Gastroesophageal sphincter (tissue), 4 donors: Measurements from ENCODE around the gene AUNIP. TPM values are rescaled to one million over a fixed set of nuclear protein-coding genes. Genes with fewer than 3 reads are reported as not detected.
A peak's percentile ranks its signal among the peaks of the same experiment; 100 is the strongest.

Source experiments
- ATAC-seq: fragments of 150-250 bp; one replicate; pipeline ENCODE4 v1.9.1; 2016; ENCODE audit warnings: mild to moderate bottlenecking, moderate library complexity
- H3K27ac ChIP-seq, 4 donors: fragments of 200-600 bp; sonication (generic) in 3 of 4; 1 replicate in 3 of 4; 2 replicates in 1 of 4; pipeline ENCODE4 v1.5.1; 2016 to 2019
- H3K27me3 ChIP-seq: fragments of 200-600 bp; sonication (generic); one replicate; pipeline ENCODE4 v1.5.1; 2019
- H3K36me3 ChIP-seq, 2 donors: fragments of 200-600 bp; sonication (generic); one replicate each; pipeline ENCODE4 v1.5.1; 2019; ENCODE audit warnings: control low read depth in 1 of 2
- H3K4me1 ChIP-seq, 3 donors: fragments of 200-600 bp; sonication (generic); 1 replicate in 2 of 3; 2 replicates in 1 of 3; pipeline ENCODE4 v1.5.1; 2016 to 2019; ENCODE audit warnings: control low read depth in 2 of 3
- H3K4me3 ChIP-seq, 2 donors: fragments of 200-600 bp; sonication (generic); one replicate each; pipeline ENCODE4 v1.5.1; 2019; ENCODE audit warnings: mild to moderate bottlenecking in 1 of 2, moderate library complexity in 1 of 2
- H3K9me3 ChIP-seq, 3 donors: fragments of 200-600 bp; sonication (generic); one replicate each; pipeline ENCODE4 v1.5.1; 2017 to 2019; ENCODE audit warnings: control low read depth in 2 of 3
- CTCF ChIP-seq, 4 experiments: fragments of 200-600 bp in 2 of 4; fragments of 450-650 bp in 2 of 4; sonication (generic) in 1 of 4; IDR thresholded peaks; one replicate each; pipeline ENCODE4 v1.5.1; 2017 to 2019; ENCODE audit warnings: antibody characterized with exemption in 4 of 4, mild to moderate bottlenecking in 2 of 4, moderate library complexity in 2 of 4
- EP300 ChIP-seq: sonication (generic); formaldehyde crosslinking; IDR thresholded peaks from one replicate; pipeline ENCODE4 v1.6.1; 2017; ENCODE audit warnings: antibody characterized with exemption, mild to moderate bottlenecking
- POLR2A ChIP-seq, 2 donors: fragments of 450-650 bp; IDR thresholded peaks; one replicate each; pipeline ENCODE4 v1.6.1; 2017; ENCODE audit warnings: antibody characterized with exemption in 2 of 2, mild to moderate bottlenecking in 2 of 2, moderate library complexity in 1 of 2
- POLR2AphosphoS5 ChIP-seq: sonication (generic); formaldehyde crosslinking; IDR thresholded peaks from one replicate; pipeline ENCODE4 v1.6.1; 2017; ENCODE audit warnings: antibody characterized with exemption
- WGBS, 2 donors: methylation state at CpG; one replicate each; pipeline ENCODE4 v1.1.5; 2018; ENCODE audit warnings: low coverage in 1 of 2; 5-methylcytosine and 5-hydroxymethylcytosine counted together
- total RNA-seq, 4 donors: library from RNA; depleted of rRNA; stranded (reverse); fragments of >200 nt; gene quantifications; one replicate each; pipeline ENCODE4 v1.1.0, GENCODE V29; 2016

Gene AUNIP
- 1 to 10 TPM in 1 of 4 donors, under 1 TPM in 1, not detected in 2; 0.52 to 1.1 TPM for total RNA-seq

- Histone ChIP-seq H3K4me3 (peak within 1 kb of the TSS; percentile 47 to 58), H3K27ac (peak within 1 kb of the TSS; percentile 41 to 78 (median 76)), H3K4me1 (peaks cover 0 to 20% (median 6%) of the 10 kb centered on the region in 3 donors), H3K9me3 (no peaks in the 10 kb centered on the region), H3K36me3 (peaks cover 0 to 18% of the 10 kb centered on the region in 2 donors), H3K27me3 (no peaks in the 10 kb centered on the region)
- no peak for TF ChIP-seq EP300
- TF ChIP-seq POLR2AphosphoS5 = peak; percentile 89
- TF ChIP-seq CTCF (IDR thresholded peaks at IDR 0.05) = peak in 1 of 4 experiments; percentile 10
- TF ChIP-seq POLR2A (IDR thresholded peaks at IDR 0.05) = peak; percentile 64 to 77
- WGBS, 2 donors = 1 to 2% methylated on average over 15 to 37 of the region's 77 CpGs
- peak; percentile 95 for ATAC-seq
Measured at GRCh38 chr1:25858906-25859789, at the start of gene AUNIP. AUNIP (minus strand) TSS chr1:25859457; CDS start chr1:25859357, 100 bp downstream.

- H3K27me3 ChIP-seq = no peaks in the 10 kb centered on the region
- 35 to 49% methylated on average over 5 to 10 of the region's 10 CpGs for WGBS, 2 donors
- TF ChIP-seq POLR2A (IDR thresholded peaks at IDR 0.05) (no peak), CTCF (IDR thresholded peaks at IDR 0.05) (no peak), EP300 (no peak), POLR2AphosphoS5 (no peak)
Measured at GRCh38 chr1:25909040-25909439, 49.8 kb upstream of the AUNIP start.

GRCh38 chr1:25908161-25908560, 48.9 kb upstream of the AUNIP start:
- no peak overlapping the region for H3K27ac ChIP-seq
- no peaks in the 10 kb centered on the region for H3K36me3 ChIP-seq
- H3K4me3 ChIP-seq = no peak overlapping the region
- peaks cover 0 to 36% (median 9%) of the 10 kb centered on the region in 3 donors for H3K4me1 ChIP-seq
- H3K27me3 ChIP-seq = no peaks in the 10 kb centered on the region
- WGBS, 2 donors = 67 to 78% methylated on average over 1 of the region's 1 CpG
- no peak for ATAC-seq
- H3K9me3 ChIP-seq = no peaks in the 10 kb centered on the region
- TF ChIP-seq CTCF (IDR thresholded peaks at IDR 0.05) (no peak), POLR2AphosphoS5 (no peak), POLR2A (IDR thresholded peaks at IDR 0.05) (no peak), EP300 (no peak)

More at GRCh38 chr1:25909040-25909439, 49.8 kb upstream of the AUNIP start:
- no peak overlapping the region for H3K27ac ChIP-seq
- no peaks in the 10 kb centered on the region for H3K36me3 ChIP-seq
- no peak for ATAC-seq
- no peaks in the 10 kb centered on the region for H3K9me3 ChIP-seq
- peaks cover 0 to 31% (median 9%) of the 10 kb centered on the region in 3 donors for H3K4me1 ChIP-seq
- H3K4me3 ChIP-seq = no peak overlapping the region

GRCh38 chr1:25907601-25908000, 48.3 kb upstream of the AUNIP start:
- peaks cover 0 to 36% (median 9%) of the 10 kb centered on the region in 3 donors for H3K4me1 ChIP-seq
- no peak overlapping the region for H3K4me3 ChIP-seq
- 81 to 96% methylated on average over 6 of the region's 6 CpGs for WGBS, 2 donors
- no peaks in the 10 kb centered on the region for H3K9me3 ChIP-seq
- no peak for ATAC-seq
- peaks cover 0 to 2% of the 10 kb centered on the region in 2 donors for H3K36me3 ChIP-seq
- H3K27ac ChIP-seq = no peak overlapping the region
- TF ChIP-seq POLR2AphosphoS5 (no peak), CTCF (IDR thresholded peaks at IDR 0.05) (no peak), EP300 (no peak), POLR2A (IDR thresholded peaks at IDR 0.05) (no peak)
- H3K27me3 ChIP-seq = no peaks in the 10 kb centered on the region
